C4-2B (cell line): ENCODE measurements around the gene RAB43.
"Not testable (repeated sequence)": the region's sequence is repeated elsewhere in the genome, so short reads cannot be mapped to it uniquely, and the experiment has no call there.

ENCODE experiments used
- H3K27ac ChIP-seq: fragments of 450-650 bp; 2 replicates; pipeline ENCODE4 v1.5.1; 2017
- CTCF ChIP-seq: fragments of 450-650 bp; conservative IDR thresholded peaks from 2 replicates; pipeline ENCODE4 v1.5.1; 2017; ENCODE audit warnings: mild to moderate bottlenecking
- ZFX ChIP-seq: fragments of 450-650 bp; IDR thresholded peaks from 2 replicates; pipeline ENCODE4 v1.6.1; 2017

RAB43 gene

GRCh38 chr3:129100274-129100673, 21.3 kb downstream of the RAB43 start:
- no peak overlapping the region for H3K27ac ChIP-seq
- TF ChIP-seq CTCF (no peak), ZFX (no peak)

GRCh38 chr3:129095285-129095684, 26.3 kb downstream of the RAB43 start:
- no peak overlapping the region for H3K27ac ChIP-seq
- no peak for TF ChIP-seq ZFX
- no peak for TF ChIP-seq CTCF

- H3K27ac ChIP-seq = not testable (repeated sequence)
These were observed 33.3 kb downstream of the RAB43 start for GRCh38 chr3:129088312-129088711.

GRCh38 chr3:129087904-129088303, 33.7 kb downstream of the RAB43 start:
- not testable (repeated sequence) for H3K27ac ChIP-seq

- H3K27ac ChIP-seq = no peak overlapping the region
- TF ChIP-seq ZFX = no peak
- TF ChIP-seq CTCF = no peak
These were observed 34.4 kb downstream of the RAB43 start for GRCh38 chr3:129087138-129087702.

GRCh38 chr3:129085818-129086217, 35.8 kb downstream of the RAB43 start:
- H3K27ac ChIP-seq = no peak overlapping the region
- TF ChIP-seq CTCF (no peak), ZFX (no peak)

- H3K27ac ChIP-seq = no peak overlapping the region
- TF ChIP-seq CTCF (no peak), ZFX (no peak)
These were observed 36.4 kb downstream of the RAB43 start for GRCh38 chr3:129085165-129085715.

GRCh38 chr3:129084501-129084900, 37.1 kb downstream of the RAB43 start:
- no peak overlapping the region for H3K27ac ChIP-seq
- TF ChIP-seq ZFX = no peak
- no peak for TF ChIP-seq CTCF
